Measurements from ENCODE around the gene CNEP1R1.
A peak's percentile ranks its signal among the peaks of the same experiment; 100 is the strongest.

CNEP1R1 gene

GRCh38 chr16:50065241-50065623 lies 40.2 kb downstream of the CNEP1R1 start:
- Histone ChIP-seq H3K4me1 (ENCODE audit: low read depth, poor library complexity, severe bottlenecking) (peaks cover 39% of the 10 kb centered on the region), H3K4me3 (IDR thresholded peaks at IDR 0.05; ENCODE audit: insufficient read depth, low read depth, low read length) (no peak overlapping the region), H3K9ac (no peak overlapping the region), H3K27ac (peak overlapping the region; percentile 14; the same call in 1 of the 2 replicates), H3K27me3 (ENCODE audit: insufficient read depth, low read depth) (no peaks in the 10 kb centered on the region), H2AFZ (ENCODE audit: low read depth) (0 out of 2 replicates have a peak overlapping the region, but pooled peaks have one; percentile 27), H4K20me1 (ENCODE audit: insufficient read depth) (no peaks in the 10 kb centered on the region), H3K4me2 (peak overlapping the region; percentile 59), H3K36me3 (ENCODE audit: insufficient read depth) (no peaks in the 10 kb centered on the region; the same call in 1 of the 2 replicates), H3K79me2 (ENCODE audit: insufficient read depth, low read depth) (peaks cover 37% of the 10 kb centered on the region)
- TF ChIP-seq CTCF (conservative IDR thresholded peaks at IDR 0.05; ENCODE audit: low read depth, low read length), result no peak

GRCh38 chr16:50065624-50066481 lies 40.8 kb downstream of the CNEP1R1 start, which contains the start of gene HEATR3:
Gene HEATR3 (plus strand): TSS chr16:50065970. CDS start chr16:50066132, 162 bp downstream.
- no peak for TF ChIP-seq CTCF (conservative IDR thresholded peaks at IDR 0.05; ENCODE audit: low read depth, low read length)
- H3K27ac ChIP-seq, result peak within 1 kb of the TSS; percentile 90
- H3K27me3 ChIP-seq (ENCODE audit: insufficient read depth, low read depth), result no peaks in the 10 kb centered on the region
- H2AFZ ChIP-seq (ENCODE audit: low read depth), result peak within 1 kb of the TSS; percentile 79
- H4K20me1 ChIP-seq (ENCODE audit: insufficient read depth), result no peaks in the 10 kb centered on the region
- peaks cover 46% of the 10 kb centered on the region for H3K4me1 ChIP-seq (ENCODE audit: low read depth, poor library complexity, severe bottlenecking)
- peak within 1 kb of the TSS; percentile 76 for H3K9ac ChIP-seq
- H3K4me2 ChIP-seq, result peak within 1 kb of the TSS; percentile 87
- H3K79me2 ChIP-seq (ENCODE audit: insufficient read depth, low read depth), result peaks cover 37% of the 10 kb centered on the region
- no peak within 1 kb of the TSS for H3K4me3 ChIP-seq (IDR thresholded peaks at IDR 0.05; ENCODE audit: insufficient read depth, low read depth, low read length)
- no peaks in the 10 kb centered on the region; the same call in 1 of the 2 replicates for H3K36me3 ChIP-seq (ENCODE audit: insufficient read depth)

GRCh38 chr16:50066482-50067289 lies 41.7 kb downstream of the CNEP1R1 start:
- Histone ChIP-seq H3K4me2 (peak overlapping the region; percentile 87), H2AFZ (ENCODE audit: low read depth) (peak overlapping the region; percentile 79), H3K4me1 (ENCODE audit: low read depth, poor library complexity, severe bottlenecking) (peaks cover 54% of the 10 kb centered on the region), H3K27ac (peak overlapping the region; percentile 90), H3K27me3 (ENCODE audit: insufficient read depth, low read depth) (no peaks in the 10 kb centered on the region), H3K4me3 (IDR thresholded peaks at IDR 0.05; ENCODE audit: insufficient read depth, low read depth, low read length) (no peak overlapping the region), H3K79me2 (ENCODE audit: insufficient read depth, low read depth) (peaks cover 39% of the 10 kb centered on the region), H3K9ac (peak overlapping the region; percentile 76; the same call in 1 of the 2 replicates), H3K36me3 (ENCODE audit: insufficient read depth) (no peaks in the 10 kb centered on the region; the same call in 1 of the 2 replicates), H4K20me1 (ENCODE audit: insufficient read depth) (no peaks in the 10 kb centered on the region)
- no peak for TF ChIP-seq CTCF (conservative IDR thresholded peaks at IDR 0.05; ENCODE audit: low read depth, low read length)

- H3K4me1 ChIP-seq (ENCODE audit: low read depth, poor library complexity, severe bottlenecking), result peaks cover 61% of the 10 kb centered on the region
- H3K79me2 ChIP-seq (ENCODE audit: insufficient read depth, low read depth), result peaks cover 45% of the 10 kb centered on the region
These were observed 42.3 kb downstream of the CNEP1R1 start for GRCh38 chr16:50067290-50067853.

More at GRCh38 chr16:50067290-50067853, 42.3 kb downstream of the CNEP1R1 start:
- no peak overlapping the region for H3K4me3 ChIP-seq (IDR thresholded peaks at IDR 0.05; ENCODE audit: insufficient read depth, low read depth, low read length)
- H2AFZ ChIP-seq (ENCODE audit: low read depth), result no peak overlapping the region
- no peak overlapping the region for H3K27ac ChIP-seq
- no peak overlapping the region for H3K9ac ChIP-seq
- H3K4me2 ChIP-seq, result peak overlapping the region; percentile 87
- H4K20me1 ChIP-seq (ENCODE audit: insufficient read depth), result no peaks in the 10 kb centered on the region
- peak; percentile 51 for TF ChIP-seq CTCF (conservative IDR thresholded peaks at IDR 0.05; ENCODE audit: low read depth, low read length)
- no peaks in the 10 kb centered on the region for H3K27me3 ChIP-seq (ENCODE audit: insufficient read depth, low read depth)
- no peaks in the 10 kb centered on the region; the same call in 1 of the 2 replicates for H3K36me3 ChIP-seq (ENCODE audit: insufficient read depth)

All from KMS-11 (cell line).